ENCODE results near the gene CUL1.

The CUL1 gene

GRCh38 chr7:148698397-148699023 lies at the start of gene CUL1:
CUL1 (plus strand) TSS chr7:148698903; CDS start chr7:148730123, 31,220 bp downstream.
- no peak for TF ChIP-seq JUND (IDR thresholded peaks at IDR 0.05; ENCODE audit: low read depth)
- DNase-seq (ENCODE audit: low read depth in 1 of 2, low spot score in 1 of 2), result peak; percentile 58 to 85
- in situ Hi-C loops (cut with HindIII; ENCODE audit: low pct_unique_long_range_greater_than_20kb, low sequenced_read_pairs), result no loop called here

DNA sequence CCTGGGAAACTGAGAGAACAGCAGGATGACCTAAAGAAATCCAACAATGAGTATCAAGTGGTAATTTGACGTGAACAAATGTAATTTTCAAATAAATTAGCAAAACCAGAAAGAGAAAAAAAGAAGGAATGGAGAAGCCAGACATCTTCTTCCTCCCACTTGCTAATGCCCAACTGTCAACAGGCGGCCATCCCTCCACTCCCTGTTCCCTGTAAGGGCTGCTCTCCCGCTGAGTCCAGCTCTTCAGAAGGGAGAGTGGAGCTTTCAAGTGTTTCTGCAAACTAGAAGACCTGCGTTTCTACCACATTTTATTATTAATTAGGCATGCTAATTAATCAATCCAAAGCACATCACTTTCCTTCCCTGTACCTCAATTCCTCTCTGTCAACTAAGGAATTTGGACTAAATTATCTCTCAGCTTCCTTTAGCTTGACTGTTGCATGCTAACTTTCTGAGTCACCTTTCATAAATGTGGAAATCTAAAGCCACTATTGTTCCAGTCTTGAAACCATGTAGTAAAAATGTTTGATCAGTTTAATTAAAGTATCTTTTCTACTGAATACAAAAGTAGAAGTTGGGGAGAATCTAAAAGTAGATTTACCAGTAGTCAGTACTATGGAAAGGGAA lies 48.4 kb upstream of the CUL1 start:
- DNase-seq (ENCODE audit: low read depth in 1 of 2, low spot score in 1 of 2), result no peak
- no peak for TF ChIP-seq JUND (IDR thresholded peaks at IDR 0.05; ENCODE audit: low read depth)
- in situ Hi-C loops (cut with HindIII; ENCODE audit: low pct_unique_long_range_greater_than_20kb, low sequenced_read_pairs), result no loop called here

- no peak for TF ChIP-seq JUND (IDR thresholded peaks at IDR 0.05; ENCODE audit: low read depth)
- no peak for DNase-seq (ENCODE audit: low read depth in 1 of 2, low spot score in 1 of 2)
- in situ Hi-C loops (cut with HindIII; ENCODE audit: low pct_unique_long_range_greater_than_20kb, low sequenced_read_pairs), result no loop called here
These were observed 45.9 kb upstream of the CUL1 start for GRCh38 chr7:148652773-148653172.

DNA sequence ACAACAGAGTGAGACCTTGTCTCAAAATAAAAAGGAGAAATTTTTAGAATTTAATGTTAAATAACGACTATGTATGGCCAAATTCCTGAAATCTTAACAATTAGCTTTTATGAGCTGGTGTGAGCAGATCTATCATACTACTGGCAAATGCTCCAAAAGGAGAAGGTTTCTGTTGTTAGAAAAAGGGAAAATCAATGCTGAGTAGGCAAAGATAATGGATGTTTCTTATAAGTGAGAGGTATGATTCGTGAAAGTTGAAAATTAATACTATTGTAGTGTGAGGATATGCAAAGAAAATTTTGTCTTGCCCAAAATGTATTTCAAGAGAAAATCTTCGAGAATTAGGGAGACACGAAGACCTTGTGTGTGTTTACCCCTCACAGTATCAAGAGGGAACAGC lies 40.8 kb upstream of the CUL1 start:
- TF ChIP-seq JUND (IDR thresholded peaks at IDR 0.05; ENCODE audit: low read depth), result no peak
- no peak for DNase-seq (ENCODE audit: low read depth in 1 of 2, low spot score in 1 of 2)
- in situ Hi-C loops (cut with HindIII; ENCODE audit: low pct_unique_long_range_greater_than_20kb, low sequenced_read_pairs), result no loop called here

- TF ChIP-seq JUND (IDR thresholded peaks at IDR 0.05; ENCODE audit: low read depth), result no peak
- DNase-seq (ENCODE audit: low read depth in 1 of 2, low spot score in 1 of 2), result no peak
- in situ Hi-C loops (cut with HindIII; ENCODE audit: low pct_unique_long_range_greater_than_20kb, low sequenced_read_pairs), result no loop called here
These were observed 37.2 kb upstream of the CUL1 start for GRCh38 chr7:148661471-148661870.

DNA sequence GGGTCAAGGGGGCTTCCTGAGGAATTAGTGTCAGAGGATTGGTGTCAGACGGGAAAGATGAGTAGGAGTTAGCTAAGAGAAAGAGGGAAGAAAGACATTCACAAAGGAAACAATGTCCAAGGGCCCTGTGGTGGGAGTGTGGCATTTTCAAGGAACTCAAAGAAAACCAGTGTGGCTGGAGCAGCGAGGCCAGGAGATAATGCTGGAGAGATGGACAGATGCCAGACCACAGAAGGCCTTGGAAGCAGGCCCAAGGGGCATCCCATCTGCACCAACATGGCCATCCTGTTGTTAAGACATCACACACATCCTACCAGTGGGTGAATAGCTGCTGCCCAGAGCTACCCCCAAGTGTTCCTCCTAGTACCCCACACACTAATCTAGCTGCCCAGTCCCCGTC lies 36.1 kb upstream of the CUL1 start:
- DNase-seq (ENCODE audit: low read depth in 1 of 2, low spot score in 1 of 2), result no peak

GRCh38 chr7:148664324-148664723 lies 34.4 kb upstream of the CUL1 start:
- no peak for TF ChIP-seq JUND (IDR thresholded peaks at IDR 0.05; ENCODE audit: low read depth)
- in situ Hi-C loops (cut with HindIII; ENCODE audit: low pct_unique_long_range_greater_than_20kb, low sequenced_read_pairs), result no loop called here
- DNase-seq (ENCODE audit: low read depth in 1 of 2, low spot score in 1 of 2), result no peak

More for the DNA sequence above, 36.1 kb upstream of the CUL1 start:
- in situ Hi-C loops (cut with HindIII; ENCODE audit: low pct_unique_long_range_greater_than_20kb, low sequenced_read_pairs), result no loop called here
- TF ChIP-seq JUND (IDR thresholded peaks at IDR 0.05; ENCODE audit: low read depth), result no peak

- in situ Hi-C loops (cut with HindIII; ENCODE audit: low pct_unique_long_range_greater_than_20kb, low sequenced_read_pairs), result no loop called here
These were observed 33.5 kb upstream of the CUL1 start for GRCh38 chr7:148665221-148665620.

GRCh38 chr7:148669927-148670326 lies 28.8 kb upstream of the CUL1 start:
- no peak for DNase-seq (ENCODE audit: low read depth in 1 of 2, low spot score in 1 of 2)

More at GRCh38 chr7:148665221-148665620, 33.5 kb upstream of the CUL1 start:
- TF ChIP-seq JUND (IDR thresholded peaks at IDR 0.05; ENCODE audit: low read depth), result no peak
- no peak for DNase-seq (ENCODE audit: low read depth in 1 of 2, low spot score in 1 of 2)

DNA sequence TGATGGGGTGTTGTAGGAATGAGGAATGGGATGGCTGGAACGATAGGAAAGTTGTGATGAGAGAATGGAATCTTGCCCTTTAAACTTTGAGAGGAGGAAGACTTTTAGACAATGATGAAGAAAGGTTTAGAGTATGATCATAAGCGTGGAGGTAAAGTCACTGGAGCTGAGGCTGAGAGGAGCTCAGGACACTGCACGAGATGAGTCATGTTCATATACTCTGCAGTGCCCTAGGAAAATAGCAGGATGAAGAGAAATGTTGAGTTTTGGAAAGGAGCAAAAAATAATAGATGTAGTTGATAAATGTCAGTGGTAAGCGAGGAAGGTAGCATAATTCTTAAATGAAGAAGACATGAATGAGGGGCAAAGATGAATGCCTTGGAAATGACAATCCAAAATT lies 28.3 kb upstream of the CUL1 start:
- TF ChIP-seq JUND (IDR thresholded peaks at IDR 0.05; ENCODE audit: low read depth), result no peak
- in situ Hi-C loops (cut with HindIII; ENCODE audit: low pct_unique_long_range_greater_than_20kb, low sequenced_read_pairs), result no loop called here
- no peak for DNase-seq (ENCODE audit: low read depth in 1 of 2, low spot score in 1 of 2)

More at GRCh38 chr7:148669927-148670326, 28.8 kb upstream of the CUL1 start:
- no peak for TF ChIP-seq JUND (IDR thresholded peaks at IDR 0.05; ENCODE audit: low read depth)
- in situ Hi-C loops (cut with HindIII; ENCODE audit: low pct_unique_long_range_greater_than_20kb, low sequenced_read_pairs), result no loop called here

DNA sequence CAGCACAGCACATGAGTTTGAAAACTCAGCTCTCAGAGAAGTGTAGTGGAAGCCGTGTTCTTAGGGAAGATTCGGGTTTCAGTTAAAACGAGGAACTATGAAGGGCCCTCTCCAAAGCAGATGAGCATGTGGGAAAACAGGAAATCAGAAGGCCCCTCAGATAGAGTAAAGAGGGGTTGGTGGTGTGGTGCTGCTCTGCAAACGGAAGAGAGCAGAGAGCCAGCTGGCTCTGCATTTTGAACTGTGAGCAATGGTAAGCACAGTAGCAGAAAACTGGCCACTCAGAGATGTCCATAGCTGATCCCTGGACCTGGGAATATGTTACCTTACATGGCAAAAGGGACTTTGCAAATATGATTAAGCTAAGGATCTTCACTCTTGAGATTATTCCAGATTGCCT lies 27.9 kb upstream of the CUL1 start:
- in situ Hi-C loops (cut with HindIII; ENCODE audit: low pct_unique_long_range_greater_than_20kb, low sequenced_read_pairs), result no loop called here
- no peak for DNase-seq (ENCODE audit: low read depth in 1 of 2, low spot score in 1 of 2)
- TF ChIP-seq JUND (IDR thresholded peaks at IDR 0.05; ENCODE audit: low read depth), result no peak

DNA sequence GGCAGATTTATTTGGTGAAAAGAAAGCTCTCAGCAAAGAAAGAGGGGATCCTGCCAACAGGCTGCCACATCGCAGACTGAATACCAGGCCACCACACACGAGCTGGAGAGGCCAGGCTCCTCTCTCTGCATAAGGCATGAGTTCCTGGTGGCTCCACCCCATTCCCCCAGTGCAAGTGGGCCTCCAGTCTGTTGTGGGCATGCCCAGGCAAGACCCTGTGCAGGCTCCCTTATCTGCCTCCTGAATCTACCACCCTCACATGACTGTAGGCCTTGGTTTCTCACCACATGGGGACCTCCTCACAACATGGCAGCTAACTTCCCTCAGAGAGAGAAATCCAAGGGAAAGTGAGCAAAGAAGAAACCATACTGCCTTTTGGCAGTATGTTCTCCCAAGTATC lies 26.7 kb upstream of the CUL1 start:
- in situ Hi-C loops (cut with HindIII; ENCODE audit: low pct_unique_long_range_greater_than_20kb, low sequenced_read_pairs), result no loop called here
- TF ChIP-seq JUND (IDR thresholded peaks at IDR 0.05; ENCODE audit: low read depth), result no peak
- no peak for DNase-seq (ENCODE audit: low read depth in 1 of 2, low spot score in 1 of 2)

- in situ Hi-C loops (cut with HindIII; ENCODE audit: low pct_unique_long_range_greater_than_20kb, low sequenced_read_pairs), result no loop called here
- TF ChIP-seq JUND (IDR thresholded peaks at IDR 0.05; ENCODE audit: low read depth), result no peak
- no peak for DNase-seq (ENCODE audit: low read depth in 1 of 2, low spot score in 1 of 2)
These were observed 24.0 kb upstream of the CUL1 start for GRCh38 chr7:148674689-148675088.

DNA sequence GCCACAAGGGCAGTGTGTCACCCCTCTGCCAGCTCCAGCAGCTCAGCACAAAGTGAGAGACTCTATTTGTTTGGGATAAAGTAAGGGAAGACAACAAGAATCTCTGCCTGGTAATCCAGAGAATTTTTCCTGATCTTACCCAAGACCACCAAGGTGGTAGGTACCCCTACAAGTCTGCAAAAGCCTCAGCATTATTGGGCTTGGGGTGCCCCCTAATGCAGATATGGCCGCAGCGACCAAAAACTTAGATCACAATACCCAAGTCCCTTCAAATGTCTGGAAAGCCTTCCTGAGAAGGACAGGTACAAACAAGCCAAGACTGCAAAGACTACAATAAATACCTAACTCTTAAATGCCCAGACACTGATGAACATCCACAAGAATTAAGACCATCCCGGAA lies 22.4 kb upstream of the CUL1 start:
- no peak for TF ChIP-seq JUND (IDR thresholded peaks at IDR 0.05; ENCODE audit: low read depth)
- in situ Hi-C loops (cut with HindIII; ENCODE audit: low pct_unique_long_range_greater_than_20kb, low sequenced_read_pairs), result no loop called here
- no peak for DNase-seq (ENCODE audit: low read depth in 1 of 2, low spot score in 1 of 2)

Measured in T47D (cell line).